Measurements from ENCODE around the gene PPP1R9A.

The PPP1R9A gene

DNA sequence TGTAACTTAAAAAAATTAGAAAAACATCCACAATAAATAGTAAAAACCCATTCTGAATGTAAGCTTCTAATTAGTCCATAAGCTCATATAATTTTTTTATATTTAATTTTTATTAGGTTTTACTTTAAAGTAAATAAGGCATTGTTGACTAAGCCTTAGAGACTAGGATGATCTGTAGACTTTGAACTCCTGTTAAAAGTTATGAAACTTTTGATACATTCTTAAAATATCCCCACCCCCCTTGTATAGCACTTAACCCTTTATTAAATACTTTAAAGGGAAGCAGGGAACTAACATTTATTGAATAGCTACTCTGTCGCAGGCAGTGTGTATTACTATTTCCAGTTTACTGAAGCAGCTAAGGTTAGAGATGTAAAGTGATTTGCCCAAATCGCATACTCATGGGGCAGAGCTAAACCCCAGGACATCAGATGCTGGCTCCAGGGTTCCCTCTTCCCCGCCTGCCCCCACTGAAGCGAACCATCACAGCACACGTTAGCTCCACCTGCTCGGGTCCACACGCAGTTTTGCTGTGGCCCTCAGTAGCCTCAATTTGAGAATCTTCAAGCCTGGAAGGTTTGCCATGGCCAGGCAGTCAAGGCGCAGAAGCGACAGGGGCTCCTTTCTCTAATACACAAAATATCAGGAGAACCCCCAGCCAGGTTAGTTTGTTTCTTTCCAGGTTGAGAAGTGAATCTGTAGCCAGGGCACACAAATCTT lies 416.2 kb downstream of the PPP1R9A start:
- DNase-seq: no peak

DNA sequence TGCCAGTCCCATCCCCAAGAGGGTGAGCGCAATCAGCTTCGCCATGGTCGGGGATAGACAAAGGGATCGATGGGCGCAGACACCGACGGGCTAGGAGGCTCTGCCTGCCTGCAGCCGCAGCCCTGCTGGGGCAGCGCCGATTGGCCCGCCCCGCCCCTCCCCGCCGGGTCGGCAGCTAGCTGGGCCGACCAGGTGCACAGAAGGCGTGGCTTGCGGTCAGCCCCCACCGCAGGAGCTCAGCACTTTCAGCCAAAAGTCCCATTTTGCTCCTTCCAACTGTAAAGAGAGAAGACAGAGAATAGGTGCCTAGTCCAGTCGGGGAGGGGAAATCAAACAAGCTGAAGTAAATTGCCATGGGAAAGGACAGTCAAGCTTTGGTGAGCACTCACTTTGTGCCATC lies 417.0 kb downstream of the PPP1R9A start, which contains the start of gene PON1:
PON1 (minus strand) TSS at position 102 of the 400 bp plus-strand sequence; CDS start at position 45, 57 bp downstream.
- no peak for DNase-seq

DNA sequence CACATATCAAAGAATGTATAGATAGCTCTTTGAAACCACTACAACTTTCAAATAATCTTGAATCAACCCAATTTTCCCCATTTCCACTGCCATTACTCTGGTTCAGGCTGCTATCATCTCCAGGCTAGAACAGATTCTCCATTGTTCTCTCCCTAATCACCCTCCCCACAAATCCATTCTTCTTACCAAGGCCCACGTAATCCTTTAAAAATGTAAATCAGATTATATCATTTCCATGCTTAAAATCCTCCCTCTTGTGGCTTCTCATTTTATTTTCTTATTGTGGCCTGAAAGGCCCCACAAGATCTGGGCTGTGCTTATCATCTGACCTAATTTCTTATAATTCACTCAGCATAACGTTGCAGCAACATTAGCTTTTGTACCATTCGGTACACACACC lies 420.0 kb downstream of the PPP1R9A start:
- DNase-seq: no peak

DNA sequence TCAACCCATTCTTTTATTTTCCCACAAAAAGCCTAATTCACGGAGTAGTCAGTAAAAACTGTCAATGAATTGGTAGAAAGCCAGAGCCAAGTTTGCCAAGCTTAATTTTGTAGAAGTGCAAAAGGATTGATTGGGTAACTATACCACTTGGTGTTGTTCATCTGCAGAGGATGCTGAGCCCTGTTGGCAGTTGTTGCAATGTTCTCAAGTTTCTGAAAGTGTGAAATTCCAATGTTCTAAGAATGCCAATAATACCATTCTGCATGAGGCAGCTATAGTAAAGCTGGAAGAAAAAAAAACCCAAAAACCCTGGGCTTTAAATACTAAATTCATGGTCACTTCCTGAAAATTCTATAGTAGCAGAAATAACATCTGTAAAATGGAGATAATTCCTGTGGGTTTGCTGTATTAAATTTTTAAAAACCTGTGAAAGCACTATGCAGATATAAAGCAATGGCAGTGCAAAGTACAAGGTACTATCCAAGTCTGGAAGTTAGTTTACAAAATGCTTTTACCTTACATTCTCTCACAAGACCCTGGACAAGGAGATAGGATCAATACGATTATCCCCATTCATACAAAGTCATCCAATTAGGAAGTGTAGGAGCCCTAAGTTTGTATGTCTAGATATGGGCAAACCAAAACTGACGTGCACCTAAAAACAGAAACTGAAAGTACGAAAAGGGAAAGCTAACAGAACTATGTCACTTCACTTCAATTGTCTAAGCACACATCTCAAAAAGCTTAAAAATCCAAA lies 423.0 kb downstream of the PPP1R9A start:
- no peak for DNase-seq

DNA sequence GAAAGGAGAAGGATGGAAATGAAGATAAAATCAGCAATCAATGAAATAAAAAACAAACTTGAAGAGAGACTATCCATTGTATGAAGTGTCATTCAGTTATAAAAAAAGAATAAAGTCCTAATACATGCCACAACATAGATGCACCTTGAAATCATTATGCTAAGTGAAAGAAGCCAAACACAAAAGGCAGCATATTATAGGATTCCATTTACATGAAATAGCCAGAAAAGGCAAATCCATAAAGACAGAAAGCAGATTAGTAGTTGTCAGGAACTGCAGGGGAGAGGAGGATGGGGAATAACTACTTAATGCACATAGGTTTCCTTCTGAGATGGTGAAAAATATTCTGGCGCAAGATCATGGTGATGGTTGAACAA lies 423.6 kb downstream of the PPP1R9A start:
- no peak for DNase-seq

DNA sequence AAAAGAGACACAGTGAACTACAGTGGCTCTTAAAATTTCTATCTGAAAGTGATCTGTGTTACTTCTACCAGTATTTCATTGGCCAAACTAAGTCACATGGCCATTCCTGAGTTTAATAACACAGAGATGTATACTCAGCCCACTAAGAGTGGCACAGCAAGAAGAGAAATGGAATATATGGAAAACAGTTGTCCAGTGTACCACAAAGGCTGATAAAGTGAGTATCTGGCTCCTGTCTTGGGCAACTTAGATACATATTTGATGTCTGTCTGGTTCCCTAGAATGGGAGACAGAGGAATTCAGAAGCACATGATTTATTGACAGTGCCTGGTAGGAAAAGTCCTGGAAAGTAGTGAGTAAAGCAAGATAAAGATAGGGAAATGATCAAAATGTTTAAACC lies 427.1 kb downstream of the PPP1R9A start:
- DNase-seq: no peak

DNA sequence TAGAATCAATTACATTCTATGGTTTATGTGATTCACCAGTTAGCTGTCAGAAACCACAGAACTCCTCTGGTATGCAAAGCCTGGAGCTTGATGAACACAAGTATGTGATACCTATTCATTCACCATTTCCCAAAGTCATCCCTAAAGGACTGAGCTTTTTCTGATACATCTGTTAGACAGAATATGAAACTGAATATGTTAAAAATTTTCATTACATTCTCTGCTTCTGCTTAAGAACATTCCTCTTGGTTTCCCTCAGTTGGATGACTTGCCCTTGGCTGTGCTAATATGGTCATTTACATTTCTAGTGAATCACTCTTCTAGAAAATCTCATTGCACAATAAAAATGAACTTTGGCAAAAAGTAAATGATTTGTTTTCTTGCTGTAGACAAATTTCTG lies 427.7 kb downstream of the PPP1R9A start:
- no peak for DNase-seq

DNA sequence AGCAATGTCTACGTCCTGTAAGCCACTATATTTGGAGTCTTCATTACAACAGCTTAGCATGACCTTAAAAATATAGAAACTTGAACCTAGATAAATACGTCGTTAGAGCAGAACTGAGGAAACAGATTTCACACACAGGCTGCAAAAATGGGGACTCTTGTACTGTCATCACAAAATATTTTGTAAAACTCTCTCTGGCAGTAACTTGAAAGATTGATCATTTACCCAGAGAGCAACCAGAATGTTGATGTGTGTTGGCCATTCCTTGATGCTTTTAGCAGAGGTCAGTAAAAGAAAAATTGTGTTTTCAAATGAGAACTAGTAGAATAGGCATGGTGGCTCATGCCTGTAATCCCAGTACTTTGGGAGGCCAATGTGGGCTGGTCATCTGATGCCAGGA lies 431.4 kb downstream of the PPP1R9A start:
- no peak for DNase-seq

DNA sequence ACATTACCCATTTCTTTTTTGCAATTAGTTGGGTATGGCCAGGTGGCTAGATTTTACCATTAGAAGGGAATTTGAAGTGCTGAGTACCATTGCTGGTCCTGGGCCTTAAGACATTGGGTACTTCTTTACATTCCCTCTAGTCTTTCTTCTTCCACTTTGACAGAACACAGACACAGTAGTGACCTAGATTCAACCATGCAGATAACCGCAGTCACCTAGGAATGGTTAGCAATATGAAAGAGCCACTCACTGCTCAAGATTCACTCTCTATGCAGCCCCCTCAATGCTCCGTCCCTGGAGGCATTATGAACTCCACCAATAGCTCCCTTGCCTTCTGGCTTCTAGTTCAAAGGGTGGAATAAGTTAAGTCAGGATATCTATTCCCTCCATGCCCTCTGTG lies 433.1 kb downstream of the PPP1R9A start:
- DNase-seq: no peak

DNA sequence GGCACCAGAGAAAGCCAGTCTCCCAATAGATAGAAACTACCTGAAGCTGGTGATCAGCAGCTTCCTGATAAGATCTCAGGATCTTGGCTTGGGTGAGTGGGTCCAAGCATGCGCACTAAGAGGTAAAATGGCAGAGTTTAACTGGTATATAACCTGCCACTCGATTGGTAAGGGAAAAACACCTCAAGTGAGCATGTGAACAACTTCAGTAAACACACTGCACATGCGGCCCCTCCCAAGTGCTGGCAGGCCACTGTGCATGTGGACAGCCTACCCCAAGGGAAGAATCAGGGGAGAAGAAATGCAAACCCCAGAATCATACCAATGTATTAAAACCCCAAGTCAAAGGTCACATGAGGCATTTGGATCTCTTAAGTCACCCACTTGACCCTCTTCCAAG lies 434.6 kb downstream of the PPP1R9A start:
- DNase-seq: no peak

DNA sequence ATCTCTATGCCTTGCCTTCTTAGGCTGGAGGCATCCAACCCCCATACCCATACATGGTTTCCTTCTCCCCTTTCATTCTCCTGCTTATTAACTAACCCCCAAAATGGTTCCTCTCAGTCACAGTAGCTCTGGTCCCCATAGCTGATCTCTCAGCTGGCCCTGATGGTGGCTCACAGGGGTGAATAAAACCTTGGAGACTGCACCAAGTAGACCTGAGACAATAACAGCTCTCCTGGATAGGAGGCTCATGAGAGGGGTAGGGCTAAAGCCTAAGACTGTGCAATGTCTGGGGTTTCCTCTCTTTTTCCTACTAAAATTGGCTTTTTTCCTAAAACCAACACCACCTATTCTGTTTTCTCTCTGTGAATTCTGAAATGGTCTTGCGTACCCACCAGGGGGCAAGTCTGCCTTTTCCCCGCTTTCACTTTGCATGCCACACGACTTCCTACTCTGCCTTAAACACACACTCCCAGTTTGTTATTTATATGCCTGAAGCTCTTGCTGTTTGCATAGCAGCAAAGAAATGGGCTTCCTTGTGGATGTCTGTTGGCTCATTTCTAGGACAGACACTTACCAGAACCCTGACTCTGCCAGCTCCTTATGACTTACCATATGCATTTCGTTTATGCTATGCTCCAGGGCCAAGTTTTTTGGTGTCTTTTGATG lies 435.4 kb downstream of the PPP1R9A start:
- DNase-seq: no peak
